HAP-1 (cell line): Measurements from ENCODE around the gene NHP2.

Source experiments
- DNase-seq, 2 experiments: peaks; one replicate each; pipeline ENCODE4 v3.0.0-alpha.2; 2016 to 2020; ENCODE audit warnings: low spot score in 2 of 2
- H3K27me3 ChIP-seq: fragments of 250-450 bp; sonication (Bioruptor Pico); 2 replicates; pipeline ENCODE4 v1.5.1; 2020; ENCODE audit warnings: low read depth, mild to moderate bottlenecking, moderate library complexity
- H3K36me3 ChIP-seq: fragments of 250-450 bp; sonication (Bioruptor Pico); replicated peaks from 2 replicates; pipeline ENCODE4 v1.5.1; 2020; ENCODE audit warnings: mild to moderate bottlenecking
- H3K4me1 ChIP-seq: fragments of 250-450 bp; sonication (Bioruptor Pico); 2 replicates; pipeline ENCODE4 v1.5.1; 2020; ENCODE audit warnings: mild to moderate bottlenecking
- H3K4me3 ChIP-seq: fragments of 250-450 bp; sonication (Bioruptor Pico); 2 replicates; pipeline ENCODE4 v1.5.1; 2020; ENCODE audit warnings: mild to moderate bottlenecking, moderate library complexity
- H3K9me3 ChIP-seq: fragments of 250-450 bp; sonication (Bioruptor Pico); 2 replicates; pipeline ENCODE4 v1.5.1; 2020; ENCODE audit warnings: mild to moderate bottlenecking, moderate library complexity
- in situ Hi-C: fragments of 300-500 bp; cut with MboI; formaldehyde crosslinking; loops from 3 replicates; pipeline ENCODE4 v1.14.3; 2020; ENCODE audit warnings: low sequenced_read_pairs, inconsistent platforms, mixed read lengths

The NHP2 gene

GRCh38 chr5:178120607-178121357, 32.9 kb downstream of the NHP2 start:
- peak; percentile 73 to 92 for DNase-seq
- in situ Hi-C loops, result no loop called here

GRCh38 chr5:178119915-178120606, 33.6 kb downstream of the NHP2 start:
- no peak for DNase-seq
- Histone ChIP-seq H3K27me3 (peaks cover 3% of the 10 kb centered on the region; the same call in 1 of the 2 replicates), H3K4me3 (no peak overlapping the region), H3K36me3 (no peaks in the 10 kb centered on the region), H3K9me3 (no peaks in the 10 kb centered on the region), H3K4me1 (no peaks in the 10 kb centered on the region; the same call in 1 of the 2 replicates)
- in situ Hi-C loops, result no loop called here

More at GRCh38 chr5:178120607-178121357, 32.9 kb downstream of the NHP2 start:
- H3K4me3 ChIP-seq, result no peak overlapping the region
- H3K27me3 ChIP-seq, result no peaks in the 10 kb centered on the region
- H3K9me3 ChIP-seq, result no peaks in the 10 kb centered on the region
- no peaks in the 10 kb centered on the region; the same call in 1 of the 2 replicates for H3K4me1 ChIP-seq
- no peaks in the 10 kb centered on the region for H3K36me3 ChIP-seq

- Histone ChIP-seq H3K27me3 (peaks cover 3% of the 10 kb centered on the region; the same call in 1 of the 2 replicates), H3K36me3 (no peaks in the 10 kb centered on the region), H3K9me3 (no peaks in the 10 kb centered on the region), H3K4me1 (no peaks in the 10 kb centered on the region; the same call in 1 of the 2 replicates), H3K4me3 (no peak overlapping the region)
- in situ Hi-C loops, result no loop called here
- DNase-seq, result no peak
Observed at GRCh38 chr5:178117923-178118701, 35.6 kb downstream of the NHP2 start.

- in situ Hi-C loops, result no loop called here
- H3K36me3 ChIP-seq, result no peaks in the 10 kb centered on the region
- DNase-seq, result no peak
- no peaks in the 10 kb centered on the region for H3K9me3 ChIP-seq
- H3K4me1 ChIP-seq, result no peaks in the 10 kb centered on the region; the same call in 1 of the 2 replicates
- peaks cover 8% of the 10 kb centered on the region; the same call in 1 of the 2 replicates for H3K27me3 ChIP-seq
- no peak overlapping the region for H3K4me3 ChIP-seq
Observed at GRCh38 chr5:178116143-178116885, 37.4 kb downstream of the NHP2 start.

GRCh38 chr5:178115814-178116142, 37.9 kb downstream of the NHP2 start:
- Histone ChIP-seq H3K9me3 (no peaks in the 10 kb centered on the region), H3K4me1 (no peaks in the 10 kb centered on the region), H3K4me3 (no peak overlapping the region), H3K36me3 (no peaks in the 10 kb centered on the region), H3K27me3 (peaks cover 8% of the 10 kb centered on the region; the same call in 1 of the 2 replicates)
- in situ Hi-C loops, result no loop called here
- no peak for DNase-seq

GRCh38 chr5:178115136-178115813, 38.4 kb downstream of the NHP2 start:
- Histone ChIP-seq H3K4me3 (no peak overlapping the region), H3K4me1 (no peaks in the 10 kb centered on the region), H3K9me3 (no peaks in the 10 kb centered on the region), H3K27me3 (peaks cover 8% of the 10 kb centered on the region; the same call in 1 of the 2 replicates), H3K36me3 (no peaks in the 10 kb centered on the region)
- no peak for DNase-seq
- in situ Hi-C loops, result no loop called here

- no peaks in the 10 kb centered on the region for H3K4me1 ChIP-seq
- no peaks in the 10 kb centered on the region for H3K9me3 ChIP-seq
- H3K4me3 ChIP-seq, result peak overlapping the region; percentile 37
- H3K36me3 ChIP-seq, result no peaks in the 10 kb centered on the region
- in situ Hi-C loops, result no loop called here
- H3K27me3 ChIP-seq, result peaks cover 8% of the 10 kb centered on the region; the same call in 1 of the 2 replicates
- no peak for DNase-seq
Observed at GRCh38 chr5:178114325-178115135, 39.2 kb downstream of the NHP2 start.

GRCh38 chr5:178113841-178114324, 39.8 kb downstream of the NHP2 start:
- no peaks in the 10 kb centered on the region for H3K9me3 ChIP-seq
- no peaks in the 10 kb centered on the region for H3K36me3 ChIP-seq
- DNase-seq, result no peak
- peak overlapping the region; percentile 37 for H3K4me3 ChIP-seq
- no peaks in the 10 kb centered on the region for H3K4me1 ChIP-seq
- in situ Hi-C loops, result no loop called here
- peaks cover 8% of the 10 kb centered on the region; the same call in 1 of the 2 replicates for H3K27me3 ChIP-seq

GRCh38 chr5:178113141-178113787, 40.4 kb downstream of the NHP2 start, which contains the start of gene N4BP3:
N4BP3 (plus strand) TSS chr5:178113532; CDS start chr5:178119584, 6,052 bp downstream.
- in situ Hi-C loops, result no loop called here
- H3K4me1 ChIP-seq, result no peaks in the 10 kb centered on the region
- peak within 1 kb of the TSS; percentile 37 for H3K4me3 ChIP-seq
- no peaks in the 10 kb centered on the region for H3K9me3 ChIP-seq
- peaks cover 8% of the 10 kb centered on the region; the same call in 1 of the 2 replicates for H3K27me3 ChIP-seq
- peak; percentile 70 to 83 for DNase-seq
- H3K36me3 ChIP-seq, result no peaks in the 10 kb centered on the region

- no peak for DNase-seq
- in situ Hi-C loops, result no loop called here
- Histone ChIP-seq H3K4me3 (no peak overlapping the region), H3K36me3 (no peaks in the 10 kb centered on the region), H3K27me3 (peaks cover 8% of the 10 kb centered on the region; the same call in 1 of the 2 replicates), H3K9me3 (no peaks in the 10 kb centered on the region), H3K4me1 (no peaks in the 10 kb centered on the region)
Observed at GRCh38 chr5:178112545-178112944, 41.1 kb downstream of the NHP2 start.

- H3K9me3 ChIP-seq, result no peaks in the 10 kb centered on the region
- no peaks in the 10 kb centered on the region for H3K4me1 ChIP-seq
- H3K27me3 ChIP-seq, result peaks cover 8% of the 10 kb centered on the region; the same call in 1 of the 2 replicates
- no peak overlapping the region for H3K4me3 ChIP-seq
- in situ Hi-C loops, result no loop called here
- no peaks in the 10 kb centered on the region for H3K36me3 ChIP-seq
- no peak for DNase-seq
Observed at GRCh38 chr5:178111925-178112324, 41.8 kb downstream of the NHP2 start.
